WERI-Rb-1 (cell line): ENCODE results near the gene COX7B2.

ENCODE experiments used
- DNase-seq: peaks from one replicate; pipeline ENCODE4 v3.0.0-alpha.2; 2020
- H3K27ac ChIP-seq: fragments of 250-450 bp; sonication (Bioruptor Pico); 2 replicates; pipeline ENCODE4 v1.5.1; 2020; ENCODE audit warnings: mild to moderate bottlenecking, moderate library complexity
- H3K27me3 ChIP-seq: fragments of 250-450 bp; sonication (Bioruptor Pico); 2 replicates; pipeline ENCODE4 v1.5.1; 2021; ENCODE audit warnings: mild to moderate bottlenecking, low read depth, moderate library complexity; ENCODE audit not compliant: insufficient read depth, severe bottlenecking
- H3K36me3 ChIP-seq: fragments of 250-450 bp; sonication (Bioruptor Pico); 2 replicates; pipeline ENCODE4 v1.5.1; 2020; ENCODE audit warnings: mild to moderate bottlenecking, moderate library complexity
- H3K4me3 ChIP-seq: 2 replicates; pipeline ENCODE4 v1.5.1; 2011; ENCODE audit warnings: low read depth, mild to moderate bottlenecking, control low read depth, low read length
- H3K9me3 ChIP-seq: fragments of 250-450 bp; sonication (Bioruptor Pico); 2 replicates; pipeline ENCODE4 v1.5.1; 2021; ENCODE audit warnings: mild to moderate bottlenecking, moderate library complexity; ENCODE audit not compliant: severe bottlenecking
- CTCF ChIP-seq: IDR thresholded peaks from 2 replicates; pipeline ENCODE4 v1.5.1; 2011; ENCODE audit warnings: low read depth, mild to moderate bottlenecking, control low read depth, inconsistent platforms, low read length

Gene COX7B2

GRCh38 chr4:46950826-46951225 lies 41.8 kb upstream of the COX7B2 start:
- H3K4me3 ChIP-seq, result no peak overlapping the region
- no peaks in the 10 kb centered on the region for H3K27me3 ChIP-seq
- no peak for TF ChIP-seq CTCF
- no peak for DNase-seq
- H3K27ac ChIP-seq, result no peak overlapping the region
- no peaks in the 10 kb centered on the region for H3K9me3 ChIP-seq
- H3K36me3 ChIP-seq, result no peaks in the 10 kb centered on the region

GRCh38 chr4:46949822-46950221 lies 40.8 kb upstream of the COX7B2 start:
- TF ChIP-seq CTCF, result no peak
- Histone ChIP-seq H3K4me3 (no peak overlapping the region), H3K36me3 (no peaks in the 10 kb centered on the region), H3K27ac (no peak overlapping the region), H3K27me3 (no peaks in the 10 kb centered on the region), H3K9me3 (no peaks in the 10 kb centered on the region)
- no peak for DNase-seq

DNA sequence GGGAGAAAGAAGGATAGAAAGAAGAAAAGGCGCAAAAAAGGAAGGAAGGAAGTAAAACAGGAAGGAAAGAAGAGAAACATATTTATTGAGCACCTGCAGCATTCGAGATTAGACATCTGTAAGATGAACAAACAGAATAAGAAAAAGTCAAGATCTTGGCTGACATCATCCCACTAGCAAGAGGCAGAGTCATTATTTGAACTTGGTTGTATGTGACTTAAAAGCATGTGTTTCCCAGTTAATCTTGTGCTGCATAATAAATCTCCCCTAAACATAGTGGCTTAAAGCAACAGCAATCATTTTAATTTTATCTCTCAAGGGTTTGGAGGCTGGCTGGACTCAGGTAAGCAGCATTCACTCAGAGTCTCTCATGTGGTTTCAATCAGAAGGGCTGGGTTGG lies 38.5 kb upstream of the COX7B2 start:
- Histone ChIP-seq H3K36me3 (no peaks in the 10 kb centered on the region), H3K27me3 (no peaks in the 10 kb centered on the region), H3K27ac (no peak overlapping the region), H3K4me3 (no peak overlapping the region), H3K9me3 (no peaks in the 10 kb centered on the region)
- no peak for DNase-seq
- TF ChIP-seq CTCF, result no peak

DNA sequence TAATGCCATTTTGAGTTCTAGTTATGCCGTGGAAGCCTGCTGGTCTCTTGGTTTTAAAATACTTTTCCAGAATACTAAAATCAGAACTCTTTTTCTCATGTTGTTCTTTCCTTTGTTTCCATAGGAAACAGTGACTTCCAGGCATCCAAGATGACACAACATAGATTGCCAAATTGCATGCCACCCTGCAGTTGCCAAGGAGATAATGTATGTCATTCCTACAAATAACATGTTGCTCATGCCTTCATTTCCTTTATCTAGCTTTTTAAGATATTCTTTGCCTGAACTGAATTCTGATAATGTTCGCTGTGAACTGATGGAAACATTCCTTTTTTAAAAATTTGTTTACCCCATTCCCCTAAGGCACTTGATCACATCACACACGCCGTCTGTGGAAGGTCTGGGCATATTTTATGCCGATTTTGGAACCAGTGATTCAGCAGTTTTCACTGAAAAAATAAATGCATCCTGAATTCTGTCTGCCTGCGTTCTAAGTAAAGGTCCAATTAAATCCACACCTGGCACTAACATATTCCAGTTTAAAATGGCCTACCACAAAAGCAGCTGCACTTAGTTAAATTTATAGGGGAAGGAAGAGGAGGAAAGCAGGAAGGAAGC lies 38.0 kb upstream of the COX7B2 start:
- Histone ChIP-seq H3K4me3 (no peak overlapping the region), H3K9me3 (no peaks in the 10 kb centered on the region), H3K27ac (no peak overlapping the region), H3K27me3 (no peaks in the 10 kb centered on the region), H3K36me3 (no peaks in the 10 kb centered on the region)
- no peak for TF ChIP-seq CTCF
- DNase-seq, result no peak

GRCh38 chr4:46945062-46945461 lies 36.0 kb upstream of the COX7B2 start:
- H3K9me3 ChIP-seq, result no peaks in the 10 kb centered on the region
- H3K36me3 ChIP-seq, result no peaks in the 10 kb centered on the region
- no peak overlapping the region for H3K4me3 ChIP-seq
- no peak for TF ChIP-seq CTCF
- H3K27ac ChIP-seq, result no peak overlapping the region
- DNase-seq, result no peak
- no peaks in the 10 kb centered on the region for H3K27me3 ChIP-seq

GRCh38 chr4:46944345-46944744 lies 35.3 kb upstream of the COX7B2 start:
- no peaks in the 10 kb centered on the region for H3K27me3 ChIP-seq
- no peaks in the 10 kb centered on the region for H3K36me3 ChIP-seq
- H3K9me3 ChIP-seq, result no peaks in the 10 kb centered on the region
- no peak for TF ChIP-seq CTCF
- H3K27ac ChIP-seq, result no peak overlapping the region
- no peak overlapping the region for H3K4me3 ChIP-seq
- DNase-seq, result no peak
